KMS-11 (cell line): ENCODE data around the gene HOATZ.

Experiments
- H2AFZ ChIP-seq: fragments of 200-600 bp; sonication (generic); 2 replicates; pipeline ENCODE4 v1.6.1; 2016; ENCODE audit warnings: antibody characterized with exemption, mixed run types, low read depth
- H3K27ac ChIP-seq: fragments of 200-600 bp; sonication (generic); 2 replicates; pipeline ENCODE4 v1.6.1; 2016; ENCODE audit warnings: mild to moderate bottlenecking, mixed run types
- H3K27me3 ChIP-seq: fragments of 200-600 bp; sonication (generic); 2 replicates; pipeline ENCODE4 v1.6.1; 2017; ENCODE audit warnings: mild to moderate bottlenecking, low read depth, mixed run types, moderate library complexity; ENCODE audit not compliant: insufficient read depth
- H3K36me3 ChIP-seq: fragments of 200-600 bp; sonication (generic); 2 replicates; pipeline ENCODE4 v1.6.1; 2017; ENCODE audit warnings: mild to moderate bottlenecking, mixed run types; ENCODE audit not compliant: insufficient read depth
- H3K4me1 ChIP-seq: fragments of 200-600 bp; sonication (generic); 2 replicates; pipeline ENCODE4 v1.6.1; 2016; ENCODE audit warnings: mild to moderate bottlenecking, low read depth, mixed run types; ENCODE audit not compliant: poor library complexity, severe bottlenecking
- H3K4me2 ChIP-seq: fragments of 200-600 bp; sonication (generic); 2 replicates; pipeline ENCODE4 v1.7.0; 2016; ENCODE audit warnings: mild to moderate bottlenecking, mixed run types
- H3K4me3 ChIP-seq: fragments of 200-600 bp; sonication (generic); IDR thresholded peaks from 2 replicates; pipeline ENCODE4 v1.6.1; 2017; ENCODE audit warnings: low read depth, low read length, mixed read lengths; ENCODE audit not compliant: insufficient read depth
- H3K79me2 ChIP-seq: fragments of 200-600 bp; sonication (generic); 2 replicates; pipeline ENCODE4 v1.6.1; 2016; ENCODE audit warnings: low read depth, mixed run types; ENCODE audit not compliant: insufficient read depth
- H3K9ac ChIP-seq: fragments of 200-600 bp; sonication (generic); 2 replicates; pipeline ENCODE4 v1.6.1; 2016; ENCODE audit warnings: mild to moderate bottlenecking, mixed run types
- H4K20me1 ChIP-seq: fragments of 200-600 bp; sonication (generic); 2 replicates; pipeline ENCODE4 v1.6.1; 2016; ENCODE audit warnings: mild to moderate bottlenecking, mixed run types; ENCODE audit not compliant: insufficient read depth
- CTCF ChIP-seq: fragments of 200-600 bp; sonication (generic); conservative IDR thresholded peaks from 2 replicates; pipeline ENCODE4 v1.6.1; 2017; ENCODE audit warnings: low read depth, mild to moderate bottlenecking, antibody characterized with exemption, low read length, moderate library complexity, mixed read lengths

HOATZ gene

GRCh38 chr11:111540114-111540936, 25.7 kb downstream of the HOATZ start, which contains the start of gene LAYN:
Gene LAYN, plus strand, starts transcription at chr11:111540720. Its CDS starts 124 bp downstream, at chr11:111540844.
- no peaks in the 10 kb centered on the region for H3K79me2 ChIP-seq
- H3K27me3 ChIP-seq = no peaks in the 10 kb centered on the region
- H2AFZ ChIP-seq = no peak within 1 kb of the TSS
- no peak within 1 kb of the TSS for H3K9ac ChIP-seq
- no peaks in the 10 kb centered on the region for H3K36me3 ChIP-seq
- H3K4me3 ChIP-seq = no peak within 1 kb of the TSS
- no peak within 1 kb of the TSS for H3K4me2 ChIP-seq
- H4K20me1 ChIP-seq = no peaks in the 10 kb centered on the region
- peaks cover 3% of the 10 kb centered on the region for H3K4me1 ChIP-seq
- no peak within 1 kb of the TSS for H3K27ac ChIP-seq
- no peak for TF ChIP-seq CTCF

- no peak for TF ChIP-seq CTCF
- H3K4me3 ChIP-seq = no peak overlapping the region
- H3K4me1 ChIP-seq = no peaks in the 10 kb centered on the region
- no peaks in the 10 kb centered on the region for H3K79me2 ChIP-seq
- no peak overlapping the region for H3K4me2 ChIP-seq
- H3K27ac ChIP-seq = no peak overlapping the region
- H3K36me3 ChIP-seq = no peaks in the 10 kb centered on the region
- no peak overlapping the region for H3K9ac ChIP-seq
- H4K20me1 ChIP-seq = no peaks in the 10 kb centered on the region
- no peak overlapping the region for H2AFZ ChIP-seq
- H3K27me3 ChIP-seq = no peaks in the 10 kb centered on the region
Observed at GRCh38 chr11:111540937-111541253, 26.3 kb downstream of the HOATZ start.

- Histone ChIP-seq H3K27me3 (no peaks in the 10 kb centered on the region), H3K4me1 (no peaks in the 10 kb centered on the region), H4K20me1 (no peaks in the 10 kb centered on the region), H3K79me2 (no peaks in the 10 kb centered on the region), H3K27ac (no peak overlapping the region), H3K4me2 (no peak overlapping the region), H2AFZ (no peak overlapping the region), H3K36me3 (no peaks in the 10 kb centered on the region), H3K4me3 (no peak overlapping the region), H3K9ac (no peak overlapping the region)
- TF ChIP-seq CTCF = no peak
Observed at GRCh38 chr11:111541254-111542061, 26.9 kb downstream of the HOATZ start.

GRCh38 chr11:111542606-111543275, 28.2 kb downstream of the HOATZ start:
- H3K9ac ChIP-seq = no peak overlapping the region
- H4K20me1 ChIP-seq = no peaks in the 10 kb centered on the region
- H2AFZ ChIP-seq = no peak overlapping the region
- H3K4me1 ChIP-seq = no peaks in the 10 kb centered on the region
- no peak overlapping the region for H3K4me2 ChIP-seq
- no peaks in the 10 kb centered on the region for H3K79me2 ChIP-seq
- H3K27me3 ChIP-seq = no peaks in the 10 kb centered on the region
- no peak overlapping the region for H3K4me3 ChIP-seq
- H3K27ac ChIP-seq = no peak overlapping the region
- no peak for TF ChIP-seq CTCF
- H3K36me3 ChIP-seq = no peaks in the 10 kb centered on the region
